Measurements from ENCODE around the gene DUSP28. TPM values are rescaled to one million over a fixed set of nuclear protein-coding genes. Genes with fewer than 3 reads are reported as not detected.

Gene DUSP28
- total RNA-seq, 6 experiments from 2014 or later = 3.1 to 5.0 (median 4.3) TPM

- TF ChIP-seq CTCF (IDR thresholded peaks at IDR 0.05) = no peak
- Mint-ChIP-seq H3K36me3 (ENCODE audit: low read depth) (peaks cover 36% of the 10 kb centered on the region), H3K27me3 (ENCODE audit: insufficient read depth) (no peaks in the 10 kb centered on the region; the same call in 1 of the 2 replicates), H3K4me1 (ENCODE audit: low read depth) (no peaks in the 10 kb centered on the region), H3K9me3 (peaks cover 8% of the 10 kb centered on the region), H3K4me3 (no peak overlapping the region), H3K27ac (no peak overlapping the region)
- no peak for DNase-seq
Observed at GRCh38 chr2:240539906-240540305, 20.3 kb upstream of the DUSP28 start.

DNA sequence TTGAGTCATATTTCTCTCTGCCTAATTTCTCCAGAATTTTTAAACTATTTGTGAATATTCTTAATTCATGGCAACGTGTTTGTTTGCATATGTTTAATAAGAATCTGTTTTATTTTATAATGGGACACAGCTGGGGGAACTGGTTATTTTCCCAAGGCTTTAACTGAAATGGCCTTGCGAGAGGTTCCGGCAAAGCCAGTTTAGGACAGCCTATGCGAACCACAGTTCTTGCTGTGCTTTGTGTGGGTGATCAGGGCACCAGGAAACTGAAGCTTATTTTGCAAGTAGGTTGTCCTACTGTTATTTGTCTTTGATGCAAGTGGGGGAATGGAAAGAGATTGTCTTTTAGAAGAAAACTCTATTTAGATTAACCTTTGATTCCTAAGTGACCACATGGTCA, 8.9 kb upstream of the DUSP28 start:
- Mint-ChIP-seq H3K4me1 (ENCODE audit: low read depth) (no peaks in the 10 kb centered on the region), H3K27ac (no peak overlapping the region), H3K36me3 (ENCODE audit: low read depth) (peaks cover 10% of the 10 kb centered on the region), H3K9me3 (no peaks in the 10 kb centered on the region), H3K4me3 (no peak overlapping the region), H3K27me3 (ENCODE audit: insufficient read depth) (no peaks in the 10 kb centered on the region)
- no peak for TF ChIP-seq CTCF (IDR thresholded peaks at IDR 0.05)
- DNase-seq = no peak

DNA sequence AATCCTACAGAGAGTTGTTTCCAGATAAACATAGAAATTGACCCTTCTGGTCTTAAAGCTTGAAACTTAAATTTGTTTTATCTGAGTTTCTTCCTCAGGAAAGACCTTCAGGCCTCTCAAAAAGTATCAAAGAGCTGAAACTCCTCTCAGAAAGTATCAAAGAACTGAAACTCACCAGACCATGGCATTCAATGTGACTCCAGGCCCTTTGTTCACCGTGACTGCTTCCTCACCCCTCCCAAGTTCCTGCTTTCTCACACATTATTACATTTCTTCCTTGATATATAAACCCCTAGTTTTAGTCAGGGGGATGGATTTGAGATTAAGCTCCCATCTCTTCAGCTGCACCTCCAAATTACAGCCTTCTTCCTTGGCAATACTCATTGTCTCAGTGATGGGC, 8.3 kb upstream of the DUSP28 start:
- H3K9me3 Mint-ChIP-seq = no peaks in the 10 kb centered on the region
- H3K27me3 Mint-ChIP-seq (ENCODE audit: insufficient read depth) = no peaks in the 10 kb centered on the region
- H3K4me3 Mint-ChIP-seq = no peak overlapping the region
- peaks cover 10% of the 10 kb centered on the region for H3K36me3 Mint-ChIP-seq (ENCODE audit: low read depth)
- no peak for TF ChIP-seq CTCF (IDR thresholded peaks at IDR 0.05)
- DNase-seq = no peak
- H3K27ac Mint-ChIP-seq = no peak overlapping the region
- no peaks in the 10 kb centered on the region for H3K4me1 Mint-ChIP-seq (ENCODE audit: low read depth)

GRCh38 chr2:240553956-240554480, 6.1 kb upstream of the DUSP28 start:
- no peak for TF ChIP-seq CTCF (IDR thresholded peaks at IDR 0.05)
- H3K27me3 Mint-ChIP-seq (ENCODE audit: insufficient read depth) = no peaks in the 10 kb centered on the region
- H3K4me3 Mint-ChIP-seq = no peak overlapping the region
- H3K36me3 Mint-ChIP-seq (ENCODE audit: low read depth) = peaks cover 10% of the 10 kb centered on the region
- H3K27ac Mint-ChIP-seq = no peak overlapping the region
- no peaks in the 10 kb centered on the region for H3K9me3 Mint-ChIP-seq
- H3K4me1 Mint-ChIP-seq (ENCODE audit: low read depth) = peaks cover 11% of the 10 kb centered on the region
- no peak for DNase-seq

- Mint-ChIP-seq H3K36me3 (ENCODE audit: low read depth) (peaks cover 16% of the 10 kb centered on the region), H3K27ac (no peak overlapping the region), H3K4me1 (ENCODE audit: low read depth) (peaks cover 20% of the 10 kb centered on the region), H3K27me3 (ENCODE audit: insufficient read depth) (no peaks in the 10 kb centered on the region), H3K9me3 (no peaks in the 10 kb centered on the region), H3K4me3 (no peak overlapping the region)
- no peak for DNase-seq
- no peak for TF ChIP-seq CTCF (IDR thresholded peaks at IDR 0.05)
Observed at GRCh38 chr2:240554767-240555493, 5.2 kb upstream of the DUSP28 start.

All from HFFc6 (cell line).